Chondrocyte (in vitro differentiated cells): ENCODE results near the gene ARAF. TPM values are rescaled to one million over a fixed set of nuclear protein-coding genes. Genes with fewer than 3 reads are reported as not detected.

Experiments
- DNase-seq: peaks from one replicate; pipeline ENCODE4 v3.0.0; 2021; ENCODE audit warnings: mixed read lengths, low spot score
- H3K27ac Mint-ChIP-seq: one replicate; pipeline ENCODE4 v1.8.0; 2021; ENCODE audit warnings: mild to moderate bottlenecking, moderate library complexity, mixed read lengths; ENCODE audit not compliant: unreplicated experiment
- H3K27me3 Mint-ChIP-seq: 2 replicates; pipeline ENCODE4 v1.8.0; 2021; ENCODE audit warnings: low read depth, mixed read lengths
- H3K36me3 Mint-ChIP-seq: 2 replicates; pipeline ENCODE4 v1.8.0; 2021; ENCODE audit warnings: low read depth, mixed read lengths
- H3K4me1 Mint-ChIP-seq: 2 replicates; pipeline ENCODE4 v1.8.0; 2021; ENCODE audit warnings: low read depth, mild to moderate bottlenecking, mixed read lengths
- H3K4me3 Mint-ChIP-seq: one replicate; pipeline ENCODE4 v1.8.0; 2021; ENCODE audit warnings: mild to moderate bottlenecking, moderate library complexity, mixed read lengths; ENCODE audit not compliant: unreplicated experiment
- H3K9me3 Mint-ChIP-seq: 2 replicates; pipeline ENCODE4 v1.8.0; 2021; ENCODE audit warnings: low read depth, mixed read lengths
- total RNA-seq: library from RNA; stranded (reverse); gene quantifications from 3 replicates; pipeline ENCODE4 v1.2.1, GENCODE V29; 2021
- TF ChIP-seq, protein P1 (sequence below): fragments of 200-600 bp; sonication (generic); IDR thresholded peaks from 2 replicates; pipeline ENCODE4 v1.5.0; 2021; ENCODE audit warnings: antibody characterized with exemption, mild to moderate bottlenecking, moderate library complexity

ARAF gene
- total RNA-seq, 1 donor from 2014 or later = 61.9 TPM

DNA sequence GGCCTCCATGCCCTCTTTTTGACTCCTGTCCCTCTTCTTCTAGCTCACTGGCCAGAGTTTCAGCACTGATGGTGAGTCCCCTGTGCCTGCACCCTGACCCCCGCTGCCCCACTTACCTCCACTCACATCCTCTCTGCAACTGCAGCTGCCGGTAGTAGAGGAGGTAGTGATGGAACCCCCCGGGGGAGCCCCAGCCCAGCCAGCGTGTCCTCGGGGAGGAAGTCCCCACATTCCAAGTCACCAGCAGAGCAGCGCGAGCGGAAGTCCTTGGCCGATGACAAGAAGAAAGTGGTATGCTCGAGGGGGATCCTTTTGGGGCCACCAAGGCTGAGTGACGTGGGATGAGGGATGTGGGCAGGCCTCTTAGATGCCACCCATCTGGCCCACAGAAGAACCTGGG lies 5.8 kb downstream of the ARAF start:
- H3K27me3 Mint-ChIP-seq = no peaks in the 10 kb centered on the region
- H3K4me1 Mint-ChIP-seq = peaks cover 4% of the 10 kb centered on the region
- H3K4me3 Mint-ChIP-seq = no peak overlapping the region
- no peak overlapping the region for H3K27ac Mint-ChIP-seq
- TF ChIP-seq, protein P1, sequence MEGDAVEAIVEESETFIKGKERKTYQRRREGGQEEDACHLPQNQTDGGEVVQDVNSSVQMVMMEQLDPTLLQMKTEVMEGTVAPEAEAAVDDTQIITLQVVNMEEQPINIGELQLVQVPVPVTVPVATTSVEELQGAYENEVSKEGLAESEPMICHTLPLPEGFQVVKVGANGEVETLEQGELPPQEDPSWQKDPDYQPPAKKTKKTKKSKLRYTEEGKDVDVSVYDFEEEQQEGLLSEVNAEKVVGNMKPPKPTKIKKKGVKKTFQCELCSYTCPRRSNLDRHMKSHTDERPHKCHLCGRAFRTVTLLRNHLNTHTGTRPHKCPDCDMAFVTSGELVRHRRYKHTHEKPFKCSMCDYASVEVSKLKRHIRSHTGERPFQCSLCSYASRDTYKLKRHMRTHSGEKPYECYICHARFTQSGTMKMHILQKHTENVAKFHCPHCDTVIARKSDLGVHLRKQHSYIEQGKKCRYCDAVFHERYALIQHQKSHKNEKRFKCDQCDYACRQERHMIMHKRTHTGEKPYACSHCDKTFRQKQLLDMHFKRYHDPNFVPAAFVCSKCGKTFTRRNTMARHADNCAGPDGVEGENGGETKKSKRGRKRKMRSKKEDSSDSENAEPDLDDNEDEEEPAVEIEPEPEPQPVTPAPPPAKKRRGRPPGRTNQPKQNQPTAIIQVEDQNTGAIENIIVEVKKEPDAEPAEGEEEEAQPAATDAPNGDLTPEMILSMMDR = no peak
- no peak for DNase-seq
- H3K36me3 Mint-ChIP-seq = peaks cover 5% of the 10 kb centered on the region
- H3K9me3 Mint-ChIP-seq = peaks cover 8% of the 10 kb centered on the region

GRCh38 chrX:47568656-47569295 lies 7.8 kb downstream of the ARAF start:
- H3K4me1 Mint-ChIP-seq = peaks cover 12% of the 10 kb centered on the region
- H3K4me3 Mint-ChIP-seq = no peak overlapping the region
- H3K27me3 Mint-ChIP-seq = no peaks in the 10 kb centered on the region
- no peak overlapping the region for H3K27ac Mint-ChIP-seq
- peaks cover 8% of the 10 kb centered on the region for H3K36me3 Mint-ChIP-seq
- H3K9me3 Mint-ChIP-seq = peaks cover 4% of the 10 kb centered on the region
- DNase-seq = no peak
- TF ChIP-seq, protein P1 = peak; percentile 58

DNA sequence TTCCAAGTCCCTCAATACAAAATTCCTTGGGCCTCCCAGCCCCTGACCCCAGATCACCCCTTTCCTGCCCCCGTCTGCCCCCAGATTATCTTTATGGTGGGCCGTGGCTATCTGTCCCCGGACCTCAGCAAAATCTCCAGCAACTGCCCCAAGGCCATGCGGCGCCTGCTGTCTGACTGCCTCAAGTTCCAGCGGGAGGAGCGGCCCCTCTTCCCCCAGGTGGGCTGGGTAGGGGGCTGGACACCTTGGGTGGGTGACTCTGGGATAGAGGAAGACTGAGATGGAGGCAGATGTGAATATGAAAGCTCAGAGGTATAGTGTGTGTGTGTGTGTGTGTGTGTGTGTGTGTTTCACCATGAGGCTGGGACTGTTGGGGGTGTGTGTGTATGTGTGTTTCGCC lies 9.8 kb downstream of the ARAF start:
- Mint-ChIP-seq H3K4me1 (peaks cover 13% of the 10 kb centered on the region), H3K27ac (no peak overlapping the region), H3K36me3 (peaks cover 4% of the 10 kb centered on the region), H3K27me3 (no peaks in the 10 kb centered on the region), H3K9me3 (no peaks in the 10 kb centered on the region), H3K4me3 (no peak overlapping the region)
- TF ChIP-seq, protein P1 = no peak
- no peak for DNase-seq

DNA sequence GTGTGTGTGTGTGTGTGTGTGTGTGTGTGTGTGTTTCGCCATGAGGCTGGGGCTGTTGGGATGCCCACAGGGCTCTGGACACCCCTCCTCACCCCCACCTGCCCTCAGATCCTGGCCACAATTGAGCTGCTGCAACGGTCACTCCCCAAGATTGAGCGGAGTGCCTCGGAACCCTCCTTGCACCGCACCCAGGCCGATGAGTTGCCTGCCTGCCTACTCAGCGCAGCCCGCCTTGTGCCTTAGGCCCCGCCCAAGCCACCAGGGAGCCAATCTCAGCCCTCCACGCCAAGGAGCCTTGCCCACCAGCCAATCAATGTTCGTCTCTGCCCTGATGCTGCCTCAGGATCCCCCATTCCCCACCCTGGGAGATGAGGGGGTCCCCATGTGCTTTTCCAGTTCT lies 10.2 kb downstream of the ARAF start:
- H3K27ac Mint-ChIP-seq = no peak overlapping the region
- H3K4me3 Mint-ChIP-seq = no peak overlapping the region
- peaks cover 13% of the 10 kb centered on the region for H3K4me1 Mint-ChIP-seq
- H3K9me3 Mint-ChIP-seq = no peaks in the 10 kb centered on the region
- TF ChIP-seq, protein P1 = no peak
- DNase-seq = no peak
- no peaks in the 10 kb centered on the region for H3K27me3 Mint-ChIP-seq
- peaks cover 4% of the 10 kb centered on the region for H3K36me3 Mint-ChIP-seq

DNA sequence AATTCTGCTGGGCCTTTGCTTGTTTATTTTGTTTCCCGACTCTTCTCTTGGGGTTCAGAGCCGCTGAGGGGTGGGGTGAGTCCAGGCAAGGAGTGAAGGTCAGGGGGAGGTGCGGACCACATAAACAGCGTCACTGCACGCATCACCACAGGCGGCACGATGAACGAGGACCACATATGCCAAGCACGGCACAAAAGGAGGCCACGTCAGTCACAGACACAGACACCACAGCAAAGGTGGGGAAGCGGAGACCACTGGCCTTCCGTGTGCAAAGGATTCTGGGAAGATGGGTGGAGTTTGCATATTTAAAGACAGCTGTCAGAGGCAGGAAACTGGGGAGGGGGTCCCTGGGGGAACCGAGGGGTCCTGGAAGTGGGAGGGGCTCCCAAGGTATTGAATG lies 10.9 kb downstream of the ARAF start:
- H3K27me3 Mint-ChIP-seq = no peaks in the 10 kb centered on the region
- H3K27ac Mint-ChIP-seq = no peak overlapping the region
- peaks cover 3% of the 10 kb centered on the region for H3K36me3 Mint-ChIP-seq
- no peak for DNase-seq
- no peak overlapping the region for H3K4me3 Mint-ChIP-seq
- TF ChIP-seq, protein P1 = no peak
- peaks cover 15% of the 10 kb centered on the region for H3K4me1 Mint-ChIP-seq
- no peaks in the 10 kb centered on the region for H3K9me3 Mint-ChIP-seq
